ENCODE data around the gene DYSF.

The DYSF gene

DNA sequence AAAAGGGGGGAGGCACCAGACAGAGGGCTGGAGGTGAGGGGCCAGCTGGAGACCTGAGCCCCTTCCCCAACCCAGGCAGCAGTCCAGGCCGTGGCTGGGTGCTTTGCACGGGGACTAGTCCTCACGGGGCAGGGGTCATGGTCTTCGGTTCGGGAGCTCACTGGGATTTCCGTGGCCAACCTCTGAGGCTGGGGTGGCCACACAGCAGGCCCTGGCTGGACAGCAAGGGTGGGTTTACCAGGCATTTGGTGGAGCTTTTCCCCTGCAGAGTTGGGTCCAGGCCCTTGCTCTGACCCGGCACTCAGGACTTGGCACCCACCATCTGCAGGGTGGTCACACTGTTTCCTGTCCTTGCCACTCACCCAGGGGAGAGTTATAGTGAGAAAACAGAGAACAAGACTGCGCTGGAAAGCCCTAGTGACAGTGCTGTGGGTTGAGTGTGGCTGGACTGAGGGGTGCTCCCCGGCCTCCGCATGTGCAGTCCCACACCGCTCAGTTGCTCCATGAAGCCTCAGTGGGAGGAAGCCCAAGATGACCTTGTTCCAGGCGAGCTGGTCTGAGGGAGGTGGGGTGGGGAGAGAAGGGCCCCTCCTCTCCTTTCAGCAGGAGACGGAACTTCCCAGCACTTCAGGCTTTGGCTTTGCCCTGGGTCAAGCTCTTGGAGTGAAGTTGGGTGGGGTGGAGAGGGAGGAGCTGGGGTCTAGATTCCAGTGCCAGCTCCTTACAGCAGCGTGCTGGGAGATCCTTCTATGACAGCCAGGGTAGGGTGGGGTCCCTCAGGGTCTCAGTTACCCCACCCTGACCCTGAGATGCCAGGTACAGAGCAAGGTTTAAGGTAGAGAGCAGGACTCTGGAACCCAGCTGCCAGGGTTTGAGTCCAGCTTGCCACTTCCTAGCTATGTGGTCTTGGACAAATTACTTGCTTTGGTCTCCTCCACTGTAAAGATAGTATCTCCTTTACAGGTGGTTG, 219.8 kb downstream of the DYSF start:
- no peak for DNase-seq (ENCODE audit: low read depth in 2 of 2)

DNA sequence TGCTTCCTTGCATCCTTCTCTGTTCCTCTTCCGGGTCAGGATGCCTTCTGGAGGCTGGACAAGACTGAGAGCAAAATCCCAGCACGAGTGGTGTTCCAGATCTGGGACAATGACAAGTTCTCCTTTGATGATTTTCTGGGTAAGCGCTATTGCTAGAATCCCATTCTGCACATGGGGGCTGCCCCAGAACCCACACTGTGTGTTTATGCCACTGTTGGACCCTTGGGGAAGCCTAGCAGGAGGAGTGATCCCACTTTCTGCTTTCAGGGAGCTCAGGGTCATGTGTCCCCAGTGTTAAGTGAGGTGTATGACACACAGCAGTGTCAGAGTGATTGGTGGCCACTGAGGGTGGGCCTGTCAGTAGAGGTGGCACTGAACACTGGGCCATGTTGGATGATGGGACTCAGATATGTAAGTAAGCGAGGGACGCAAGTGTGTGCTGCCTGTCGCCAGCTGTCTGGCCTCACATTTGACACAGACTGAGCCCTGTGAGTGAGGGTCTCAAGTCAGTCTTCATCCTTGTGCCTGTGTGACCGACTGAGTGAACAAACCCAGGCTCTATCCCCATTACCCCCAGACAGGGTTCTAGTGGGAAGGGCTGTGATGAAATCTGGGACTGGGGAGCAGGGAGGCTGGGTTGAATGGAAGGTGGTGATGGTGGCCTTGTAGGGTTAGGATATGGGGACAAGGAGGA, 220.9 kb downstream of the DYSF start:
- DNase-seq (ENCODE audit: low read depth in 2 of 2), result no peak

DNA sequence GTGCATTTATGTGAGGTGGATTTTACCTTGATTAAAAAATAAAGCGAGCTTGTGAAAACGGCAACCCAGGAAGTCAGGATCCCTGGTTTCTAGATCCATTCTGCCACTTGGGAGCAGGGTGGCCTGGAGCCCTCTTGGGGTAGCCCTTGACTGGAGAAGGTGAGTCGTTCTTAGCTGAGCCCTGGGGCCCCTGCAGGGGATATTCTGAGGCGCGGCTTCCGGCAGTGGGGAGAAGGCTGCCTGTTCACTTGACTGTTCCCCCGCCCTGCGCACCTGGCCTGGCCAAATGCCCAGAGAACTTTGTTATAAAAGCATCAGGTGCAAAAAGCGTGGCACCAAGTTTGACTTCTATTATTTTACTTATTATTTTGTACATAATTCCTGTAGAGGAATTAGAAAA, 221.9 kb downstream of the DYSF start:
- no peak for DNase-seq (ENCODE audit: low read depth in 2 of 2)

DNA sequence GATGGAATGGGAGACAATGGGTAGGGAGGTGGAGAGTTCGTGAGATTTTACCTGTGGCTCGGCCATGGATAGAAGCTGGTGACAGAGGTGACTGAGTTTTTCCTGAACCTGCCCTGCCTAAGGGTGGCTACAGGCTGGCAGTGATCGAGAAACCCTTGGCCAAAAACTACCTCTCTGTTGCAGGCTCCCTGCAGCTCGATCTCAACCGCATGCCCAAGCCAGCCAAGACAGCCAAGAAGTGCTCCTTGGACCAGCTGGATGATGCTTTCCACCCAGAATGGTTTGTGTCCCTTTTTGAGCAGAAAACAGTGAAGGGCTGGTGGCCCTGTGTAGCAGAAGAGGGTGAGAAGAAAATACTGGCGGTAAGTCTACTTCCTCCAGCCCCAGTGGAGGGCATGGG, 225.5 kb downstream of the DYSF start:
- no peak for DNase-seq (ENCODE audit: low read depth in 2 of 2)

DNA sequence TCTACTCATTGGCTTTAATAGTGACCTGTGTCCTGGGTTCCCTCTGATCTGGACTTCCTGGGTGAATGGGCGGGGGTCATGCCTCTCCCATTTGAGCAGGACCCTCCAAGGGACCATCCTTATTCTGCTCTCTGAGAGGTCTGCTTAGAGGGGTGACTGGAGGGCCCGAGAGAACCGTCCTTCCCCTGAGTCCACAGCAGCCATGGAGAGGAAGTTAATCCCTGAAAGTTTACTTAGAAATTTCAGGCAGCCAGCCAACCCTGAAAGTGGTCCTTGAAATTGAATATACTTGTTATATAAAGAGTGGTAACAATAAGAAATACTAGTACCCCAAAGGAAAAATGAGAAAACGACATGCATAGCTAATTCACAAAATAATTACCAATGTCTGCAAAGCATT, 226.1 kb downstream of the DYSF start:
- DNase-seq (ENCODE audit: low read depth in 2 of 2), result no peak

DNA sequence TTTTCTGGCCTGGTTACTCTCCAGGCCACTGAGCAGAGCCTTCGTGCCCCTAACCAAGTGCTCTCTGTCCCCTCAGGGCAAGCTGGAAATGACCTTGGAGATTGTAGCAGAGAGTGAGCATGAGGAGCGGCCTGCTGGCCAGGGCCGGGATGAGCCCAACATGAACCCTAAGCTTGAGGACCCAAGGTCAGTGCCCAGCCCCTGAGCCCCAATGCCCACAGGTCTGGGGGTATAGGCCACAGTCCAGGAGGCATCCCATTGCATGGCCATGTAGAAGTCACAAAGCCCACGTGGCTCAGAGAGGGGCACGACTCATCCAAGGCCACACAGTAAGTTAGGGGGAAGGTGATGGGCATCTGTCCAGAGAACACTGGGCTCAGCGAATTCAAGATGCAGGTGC, 227.6 kb downstream of the DYSF start:
- no peak for DNase-seq (ENCODE audit: low read depth in 2 of 2)

DNA sequence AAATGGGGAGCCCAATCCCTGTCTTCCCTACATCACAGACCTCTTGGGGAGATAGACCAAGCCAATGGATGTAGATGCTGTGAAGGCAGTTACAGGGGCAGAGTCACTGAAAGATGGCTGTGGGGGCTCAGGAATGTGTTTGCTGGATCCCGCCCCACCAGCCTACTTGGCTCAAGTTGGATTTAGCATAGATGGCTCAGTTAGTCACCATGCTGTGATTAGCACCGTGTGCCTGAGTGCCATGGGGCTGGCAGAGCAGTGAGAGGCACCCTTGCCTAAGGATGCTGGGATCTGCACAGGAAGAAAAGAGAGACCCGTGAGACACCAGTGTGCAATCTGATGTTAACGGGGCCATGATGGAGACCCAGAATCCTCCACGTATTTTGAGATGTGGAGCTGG, 228.3 kb downstream of the DYSF start:
- DNase-seq (ENCODE audit: low read depth in 2 of 2), result no peak

DNA sequence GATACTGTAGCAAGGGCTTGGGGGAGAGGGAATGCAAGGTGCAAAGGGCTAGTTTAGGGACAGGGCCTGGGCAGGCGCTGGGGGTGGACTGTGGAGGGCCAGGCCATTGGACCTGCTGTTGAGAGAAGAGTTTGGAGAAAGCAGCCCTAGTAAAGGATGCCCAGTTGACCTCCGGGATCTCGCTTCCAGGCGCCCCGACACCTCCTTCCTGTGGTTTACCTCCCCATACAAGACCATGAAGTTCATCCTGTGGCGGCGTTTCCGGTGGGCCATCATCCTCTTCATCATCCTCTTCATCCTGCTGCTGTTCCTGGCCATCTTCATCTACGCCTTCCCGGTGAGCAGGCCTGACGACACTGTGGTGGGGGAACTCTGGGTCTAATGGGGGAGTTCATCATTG, 229.0 kb downstream of the DYSF start:
- DNase-seq (ENCODE audit: low read depth in 2 of 2), result no peak

DNA sequence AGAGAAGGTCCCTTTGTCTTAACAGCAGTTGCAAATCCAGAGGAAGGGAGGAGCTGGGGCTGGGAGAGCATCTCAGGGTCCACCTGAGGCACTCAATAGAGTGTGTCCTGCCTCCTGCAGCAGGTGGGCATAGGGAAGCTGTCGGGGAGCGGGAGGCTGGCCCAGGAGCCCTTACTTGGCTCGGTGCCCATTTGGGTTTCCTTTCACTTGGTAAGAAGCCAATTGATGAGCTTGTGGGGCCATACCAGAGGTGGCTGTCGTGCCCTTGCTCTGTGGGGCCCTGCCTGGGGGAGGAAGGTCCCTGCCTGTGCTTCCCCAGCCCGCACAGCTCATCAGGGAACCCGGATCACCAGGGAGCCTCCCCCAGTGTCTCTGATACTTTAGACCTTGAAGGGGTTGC, 229.7 kb downstream of the DYSF start:
- no peak for DNase-seq (ENCODE audit: low read depth in 2 of 2)

DNA sequence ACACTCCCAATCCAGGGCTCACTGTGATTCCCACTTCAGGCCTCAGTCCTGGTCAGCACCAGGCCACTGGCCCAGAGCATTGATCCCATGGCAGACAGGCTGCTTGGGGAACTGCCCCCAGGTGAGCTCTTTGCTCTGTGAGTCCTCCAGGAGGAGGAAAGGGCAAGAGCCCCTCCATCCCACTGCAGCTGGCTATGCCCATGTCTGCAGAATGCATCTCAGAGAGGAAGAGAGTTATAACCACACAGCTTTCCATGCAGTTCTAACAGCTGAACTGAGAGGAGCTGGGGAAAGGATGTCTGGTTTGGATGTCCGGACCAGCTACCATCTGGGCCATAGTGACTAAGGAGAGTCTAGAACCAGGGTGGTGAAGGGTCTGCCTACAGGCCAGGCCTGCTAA, 230.3 kb downstream of the DYSF start:
- DNase-seq (ENCODE audit: low read depth in 2 of 2), result no peak

DNA sequence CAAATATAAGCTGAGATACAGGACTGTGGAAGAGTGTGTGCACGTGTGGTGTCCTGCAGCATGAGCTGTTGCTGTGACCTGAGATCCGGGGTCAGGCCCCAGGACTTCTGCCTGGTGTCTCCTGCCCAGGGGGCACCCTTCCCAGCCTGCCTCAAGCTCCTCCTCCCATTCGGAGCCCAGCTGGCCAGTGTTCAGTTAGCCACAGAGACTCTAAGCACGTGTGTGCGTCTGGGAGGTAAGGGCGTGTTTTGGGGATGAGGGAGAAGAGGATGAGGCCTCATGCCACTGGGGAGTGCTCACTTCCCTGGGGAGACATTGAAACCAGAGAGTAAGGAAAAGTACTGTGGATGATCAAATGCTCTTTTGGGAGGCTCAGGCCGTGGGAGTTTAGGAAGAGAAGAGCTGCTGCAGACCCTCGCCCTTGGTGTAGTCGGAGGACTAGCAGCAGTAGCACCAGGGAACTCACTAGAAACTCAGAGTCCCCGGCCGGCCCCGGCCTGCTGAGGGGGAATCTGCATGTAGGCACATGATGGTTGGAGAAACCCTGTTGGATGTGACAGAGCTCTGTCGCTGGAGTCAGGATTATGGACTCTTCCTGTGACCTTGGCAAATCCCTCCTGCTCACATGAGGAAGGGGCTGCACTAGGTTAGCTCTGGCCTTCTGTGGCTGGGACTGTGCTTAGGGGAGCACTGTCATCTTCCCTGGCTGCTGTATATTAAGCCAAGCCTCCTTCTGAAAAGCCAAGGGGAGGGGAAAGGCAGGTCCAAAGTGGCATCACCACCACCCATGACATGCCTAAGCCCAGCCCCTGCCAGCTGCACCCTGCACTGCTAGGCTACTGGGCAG, 231.1 kb downstream of the DYSF start:
- DNase-seq (ENCODE audit: low read depth in 2 of 2), result no peak

DNA sequence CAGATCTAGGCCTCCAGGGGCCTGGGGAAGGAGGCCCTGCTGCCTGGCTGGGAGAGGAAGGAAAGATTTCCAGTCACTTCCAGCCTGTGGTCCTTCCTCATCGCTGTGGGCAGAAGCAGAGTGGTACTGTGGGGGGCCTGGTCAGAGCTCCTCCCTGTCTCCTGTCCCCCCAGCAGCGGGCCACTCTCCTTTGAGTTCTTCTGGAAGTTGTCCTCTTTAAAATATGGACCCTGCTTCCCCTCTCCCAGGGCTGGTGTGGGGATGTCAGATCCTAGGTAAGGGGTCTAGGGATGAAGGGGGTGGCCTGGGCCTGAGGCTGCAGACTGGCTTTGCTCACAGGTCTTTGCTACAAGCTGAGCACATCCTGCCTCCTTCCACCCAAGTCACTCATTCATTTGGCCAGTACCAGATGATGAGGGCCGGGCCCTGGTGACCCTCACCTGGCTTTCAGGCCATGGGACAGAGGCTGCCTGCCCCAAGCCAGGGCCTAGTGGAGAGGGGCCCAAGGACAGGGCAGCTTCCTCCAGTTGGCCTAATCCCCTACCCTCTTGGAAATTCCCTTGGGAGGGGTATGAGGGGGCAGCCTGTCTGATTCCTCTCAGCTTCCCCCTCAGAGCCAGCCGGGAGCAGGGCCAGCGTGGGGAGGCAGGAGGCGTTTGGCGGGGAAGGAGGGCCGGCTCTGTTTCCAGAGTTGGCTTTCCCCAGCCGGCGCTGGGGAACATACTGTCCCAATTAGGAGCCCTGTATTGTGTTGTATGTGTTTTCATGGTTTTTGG, 231.9 kb downstream of the DYSF start:
- DNase-seq (ENCODE audit: low read depth in 2 of 2), result no peak

DNA sequence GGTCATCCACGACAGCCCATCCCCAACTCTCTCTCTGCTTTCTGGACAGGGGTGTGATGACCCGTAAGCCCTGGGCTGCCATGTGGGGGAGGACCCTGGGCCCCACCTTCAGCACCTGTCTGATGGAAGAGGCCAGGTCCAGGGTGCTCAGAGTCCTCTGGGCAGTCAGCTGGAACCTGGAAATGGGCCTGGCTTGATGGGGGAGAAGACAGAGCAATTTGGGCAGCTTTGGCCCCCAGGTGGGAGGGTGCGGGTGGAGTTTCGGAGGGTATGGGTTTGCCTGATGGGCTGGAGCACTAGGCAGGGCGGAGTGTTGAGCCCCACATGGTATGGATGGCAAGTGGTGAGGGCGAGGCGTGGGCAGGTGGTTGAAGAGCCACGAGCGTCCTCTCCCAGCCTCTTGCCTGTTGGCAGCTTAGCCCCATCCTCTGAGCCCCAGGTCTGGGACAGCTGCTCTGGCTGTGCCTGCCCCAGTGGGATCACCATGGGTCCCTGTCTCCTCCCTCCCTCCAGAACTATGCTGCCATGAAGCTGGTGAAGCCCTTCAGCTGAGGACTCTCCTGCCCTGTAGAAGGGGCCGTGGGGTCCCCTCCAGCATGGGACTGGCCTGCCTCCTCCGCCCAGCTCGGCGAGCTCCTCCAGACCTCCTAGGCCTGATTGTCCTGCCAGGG, 232.7 kb downstream of the DYSF start:
- no peak for DNase-seq (ENCODE audit: low read depth in 2 of 2)

DNA sequence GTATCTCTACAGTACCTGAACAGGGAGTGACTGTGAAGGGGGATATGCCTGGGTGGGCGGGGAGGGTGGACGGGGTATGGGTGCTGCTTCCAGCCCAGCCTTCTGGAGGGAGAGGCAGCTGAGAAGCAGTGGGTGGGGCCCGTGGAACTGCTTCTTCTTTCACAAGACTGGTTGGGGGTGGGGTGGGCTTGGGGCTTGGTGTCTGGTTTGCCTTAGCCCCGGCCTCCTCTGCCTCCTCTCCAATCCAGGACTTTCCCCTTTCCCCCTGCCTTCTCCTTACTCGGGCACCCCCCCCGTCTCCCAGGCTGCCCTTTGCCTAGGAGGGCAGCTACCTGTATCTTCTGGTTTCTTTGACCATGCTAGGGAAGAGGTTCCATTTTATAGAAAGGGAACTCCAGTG, 233.4 kb downstream of the DYSF start:
- DNase-seq (ENCODE audit: low read depth in 2 of 2), result no peak

DNA sequence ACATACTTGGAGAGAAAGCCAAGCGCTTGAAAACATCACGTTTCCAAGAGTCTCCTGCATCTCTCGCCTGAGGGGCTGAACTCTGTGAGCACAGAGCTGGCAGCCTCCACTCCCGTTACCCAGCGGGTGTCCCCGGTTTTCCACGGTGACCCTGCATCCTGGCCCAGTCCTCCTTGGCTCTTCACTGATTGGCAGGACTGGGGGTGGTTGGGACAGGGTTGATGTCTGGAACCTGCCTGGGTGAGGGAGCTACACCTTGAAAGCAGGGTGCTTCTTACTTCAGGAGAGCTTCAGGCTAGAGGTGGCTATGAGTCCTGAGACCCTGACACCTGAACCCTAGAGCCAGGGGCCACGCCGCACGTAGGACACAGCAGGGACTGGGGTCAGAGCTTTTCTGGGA, 234.1 kb downstream of the DYSF start:
- DNase-seq (ENCODE audit: low read depth in 2 of 2), result no peak

DNA sequence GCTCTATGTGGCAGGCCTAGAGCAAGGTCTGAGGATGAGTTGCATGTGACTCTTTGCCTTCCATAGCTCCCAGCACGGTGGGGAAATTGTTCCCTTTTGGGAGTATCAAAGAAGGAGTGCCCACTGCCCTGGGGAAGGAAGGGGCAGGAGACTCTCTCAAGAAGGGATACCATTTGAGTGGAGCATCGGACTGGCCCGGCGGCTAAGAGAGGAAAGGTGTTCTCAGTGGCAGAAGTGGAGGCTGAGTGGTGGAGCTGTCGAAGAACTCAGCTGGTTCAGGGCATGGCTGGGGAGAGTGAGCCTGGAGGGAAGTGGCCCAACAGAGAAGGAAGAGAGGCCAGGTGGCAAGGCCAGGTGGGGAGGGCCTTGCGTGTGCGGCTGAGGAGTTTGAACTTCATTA, 235.2 kb downstream of the DYSF start:
- no peak for DNase-seq (ENCODE audit: low read depth in 2 of 2)

DNA sequence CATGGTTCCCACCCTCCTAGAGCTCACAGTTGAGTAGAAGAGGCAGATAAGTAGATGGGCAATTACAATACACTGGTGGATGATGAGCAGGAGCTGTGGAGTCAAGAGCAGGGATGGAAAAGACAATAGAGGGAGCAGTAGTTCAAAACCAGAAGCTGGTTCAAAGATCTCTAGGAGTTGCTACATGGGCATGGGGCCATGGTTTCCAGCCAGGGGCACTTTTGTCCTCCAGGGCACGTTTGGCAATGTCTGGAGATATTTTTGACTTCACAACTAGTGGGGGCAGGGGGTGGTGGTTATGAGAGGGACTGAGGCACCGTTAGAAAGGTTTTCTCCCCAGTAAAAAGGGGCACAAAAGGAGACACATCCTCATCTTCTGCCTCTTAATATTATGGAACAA, 236.0 kb downstream of the DYSF start:
- DNase-seq (ENCODE audit: low read depth in 2 of 2), result no peak

DNA sequence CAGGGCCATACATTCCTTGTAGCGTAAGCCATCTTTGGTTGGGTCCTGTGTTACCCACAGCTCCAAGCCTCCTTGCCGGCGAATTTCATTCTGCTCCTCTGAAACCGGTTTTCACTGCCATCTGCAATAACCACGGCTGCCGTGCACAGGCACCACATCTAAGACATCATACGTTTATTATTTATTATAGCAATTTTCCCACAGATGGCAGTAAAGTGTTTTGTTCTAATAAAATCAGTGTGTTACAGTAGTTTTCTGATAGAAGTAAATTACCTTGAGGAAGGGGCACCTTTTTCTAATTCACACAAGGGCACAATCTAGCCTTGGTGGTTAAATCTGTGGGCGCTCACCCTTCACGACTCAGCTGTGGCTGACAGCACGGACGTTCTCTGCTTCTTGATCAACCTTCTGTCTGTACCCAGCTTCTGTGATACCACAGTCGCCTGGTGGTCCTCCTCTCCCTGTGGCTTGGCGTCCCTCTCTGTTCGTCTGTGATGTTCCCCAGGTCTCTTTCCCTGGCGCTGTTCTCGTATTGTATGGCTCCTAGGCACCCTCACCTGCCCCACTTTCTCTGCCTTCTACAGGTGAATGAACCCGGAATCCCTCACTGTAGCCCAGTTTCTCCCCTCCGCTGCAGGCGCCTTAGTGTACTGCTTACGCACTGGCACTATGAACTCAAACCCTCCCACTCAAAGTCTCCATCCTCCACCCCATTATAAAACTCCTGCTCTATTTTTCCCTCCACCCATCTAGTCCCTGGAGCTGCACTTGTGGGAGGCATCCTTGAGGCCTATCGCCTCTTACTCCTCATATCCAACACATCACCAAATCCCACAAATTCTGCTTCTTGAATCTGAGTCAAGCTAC, 236.8 kb downstream of the DYSF start:
- no peak for DNase-seq (ENCODE audit: low read depth in 2 of 2)

DNA sequence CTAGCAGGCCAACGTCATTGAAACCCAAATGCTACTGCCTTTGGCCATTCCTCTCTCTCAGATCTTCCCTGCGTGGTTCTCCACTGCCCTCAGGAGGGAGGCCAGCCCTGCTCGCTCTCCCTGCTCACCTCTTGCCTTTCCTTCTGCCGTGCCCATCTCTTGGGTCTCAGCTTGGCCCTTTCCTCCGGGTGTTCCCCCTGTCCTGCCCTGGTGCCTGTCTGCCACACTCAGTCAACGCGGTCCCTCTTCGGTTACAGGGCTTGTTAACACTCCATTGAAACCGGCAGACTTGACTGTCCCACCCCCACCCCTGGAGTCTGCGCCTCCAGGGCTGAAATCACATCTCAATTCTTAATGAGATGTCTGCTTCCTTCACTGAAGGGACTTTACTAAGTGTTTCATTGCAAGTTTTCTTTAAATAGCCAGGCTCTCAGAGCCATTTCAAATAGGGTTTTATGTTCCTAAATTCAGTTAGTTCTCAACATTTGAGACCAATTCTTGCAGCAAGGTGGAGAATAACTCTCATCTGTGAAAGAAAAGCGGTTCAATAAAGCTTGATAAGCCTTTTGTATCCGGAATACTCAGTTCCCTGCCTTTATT, 237.6 kb downstream of the DYSF start:
- no peak for DNase-seq (ENCODE audit: low read depth in 2 of 2)

Data from stimulated activated CD8-positive, alpha-beta memory T cell treated with anti-CD3 and anti-CD28 coated beads, Interleukin-15, amount 100 ng/mL, for 48 hours (primary cell).